HG03460 (cell line): ENCODE results near the gene NFATC2IP.
A peak's percentile ranks its signal among the peaks of the same experiment; 100 is the strongest.

ENCODE experiments used
- ATAC-seq: cut with Tn5 transposase; IDR thresholded peaks from one replicate; pipeline ENCODE4 v1.9.1; 2021; ENCODE audit not compliant: unreplicated experiment

The NFATC2IP gene

DNA sequence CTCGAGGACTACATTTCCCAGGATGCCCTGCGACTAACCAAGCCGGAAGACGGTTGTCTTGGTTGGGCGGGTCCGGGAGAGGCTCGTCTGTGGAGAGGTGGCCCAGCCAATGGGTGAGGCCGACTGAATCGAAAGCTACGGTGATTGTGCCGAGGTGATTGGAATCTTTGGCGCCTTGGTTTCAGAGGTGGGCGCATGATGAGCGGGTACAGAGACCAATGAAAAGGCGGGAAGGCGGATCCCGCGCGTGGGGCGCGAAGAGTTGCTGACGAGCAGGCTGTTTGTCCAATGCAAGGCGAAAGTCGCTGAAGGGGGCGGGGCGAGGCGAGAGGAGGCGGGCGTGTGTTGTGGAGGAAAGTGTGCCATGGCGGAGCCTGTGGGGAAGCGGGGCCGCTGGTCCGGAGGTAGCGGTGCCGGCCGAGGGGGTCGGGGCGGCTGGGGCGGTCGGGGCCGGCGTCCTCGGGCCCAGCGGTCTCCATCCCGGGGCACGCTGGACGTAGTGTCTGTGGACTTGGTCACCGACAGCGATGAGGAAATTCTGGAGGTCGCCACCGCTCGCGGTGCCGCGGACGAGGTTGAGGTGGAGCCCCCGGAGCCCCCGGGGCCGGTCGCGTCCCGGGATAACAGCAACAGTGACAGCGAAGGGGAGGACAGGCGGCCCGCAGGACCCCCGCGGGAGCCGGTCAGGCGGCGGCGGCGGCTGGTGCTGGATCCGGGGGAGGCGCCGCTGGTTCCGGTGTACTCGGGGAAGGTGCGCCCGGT lies at the start of gene NFATC2IP:
NFATC2IP (plus strand) TSS at position 290 of the 762 bp plus-strand sequence; CDS start at position 365, 75 bp downstream.
- peak; percentile 79 for ATAC-seq

DNA sequence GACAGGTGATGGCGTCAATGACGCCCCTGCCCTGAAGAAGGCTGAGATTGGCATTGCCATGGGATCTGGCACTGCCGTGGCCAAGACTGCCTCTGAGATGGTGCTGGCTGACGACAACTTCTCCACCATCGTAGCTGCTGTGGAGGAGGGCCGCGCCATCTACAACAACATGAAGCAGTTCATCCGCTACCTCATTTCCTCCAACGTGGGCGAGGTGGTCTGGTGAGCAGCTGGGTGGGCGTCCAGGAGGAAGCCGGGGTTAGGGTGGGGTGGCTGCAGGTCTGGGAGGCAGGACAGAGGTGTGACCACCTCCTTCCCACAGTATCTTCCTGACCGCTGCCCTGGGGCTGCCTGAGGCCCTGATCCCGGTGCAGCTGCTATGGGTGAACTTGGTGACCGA lies 48.9 kb upstream of the NFATC2IP start:
- no peak for ATAC-seq

DNA sequence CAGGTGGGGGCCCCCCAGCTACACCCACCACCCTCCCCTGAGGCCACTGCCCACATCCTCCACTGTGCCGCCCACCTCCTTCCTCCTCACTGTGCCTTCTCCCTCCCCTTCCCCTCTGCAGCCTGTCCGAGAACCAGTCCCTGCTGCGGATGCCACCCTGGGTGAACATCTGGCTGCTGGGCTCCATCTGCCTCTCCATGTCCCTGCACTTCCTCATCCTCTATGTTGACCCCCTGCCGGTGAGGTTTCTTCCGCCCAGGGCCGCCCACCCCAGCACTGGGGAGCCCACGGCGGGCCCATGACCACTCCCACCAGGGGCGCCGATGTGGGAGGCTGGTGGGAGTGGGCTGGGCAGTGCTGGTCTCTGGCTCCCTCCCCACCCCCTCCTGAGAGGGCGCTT lies 47.8 kb upstream of the NFATC2IP start:
- no peak for ATAC-seq

DNA sequence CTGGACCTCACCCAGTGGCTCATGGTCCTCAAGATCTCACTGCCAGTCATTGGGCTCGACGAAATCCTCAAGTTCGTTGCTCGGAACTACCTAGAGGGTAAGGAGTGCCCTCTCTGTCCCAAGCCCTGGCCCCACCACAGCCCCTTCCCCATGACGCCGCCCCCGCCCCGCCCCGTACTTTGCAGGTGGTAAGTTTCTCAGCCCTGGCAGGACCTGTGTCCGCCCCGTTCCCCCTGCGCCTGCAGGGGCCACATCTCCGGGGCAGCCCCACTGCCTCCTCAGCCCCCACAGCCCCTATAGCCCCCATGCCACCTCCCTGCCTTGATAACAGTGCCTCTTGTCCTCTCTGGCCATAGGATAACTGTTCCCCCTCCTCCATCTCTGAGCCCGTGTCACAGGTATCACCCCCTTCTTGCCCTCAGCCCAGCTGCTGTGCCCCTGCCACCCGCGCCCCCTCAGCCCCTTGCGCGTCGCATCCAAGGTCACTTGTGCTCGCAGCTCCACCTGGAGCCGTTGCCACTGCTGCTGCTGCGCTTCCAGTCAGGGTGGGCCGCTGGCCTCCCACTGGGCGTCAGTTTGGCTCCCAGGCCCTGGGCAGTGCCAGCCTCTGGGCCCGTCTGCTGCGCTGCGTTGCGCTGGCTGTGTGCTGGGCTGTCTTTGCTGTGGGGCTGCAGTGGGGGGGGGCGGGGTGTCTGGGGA lies 47.2 kb upstream of the NFATC2IP start:
- ATAC-seq = no peak

DNA sequence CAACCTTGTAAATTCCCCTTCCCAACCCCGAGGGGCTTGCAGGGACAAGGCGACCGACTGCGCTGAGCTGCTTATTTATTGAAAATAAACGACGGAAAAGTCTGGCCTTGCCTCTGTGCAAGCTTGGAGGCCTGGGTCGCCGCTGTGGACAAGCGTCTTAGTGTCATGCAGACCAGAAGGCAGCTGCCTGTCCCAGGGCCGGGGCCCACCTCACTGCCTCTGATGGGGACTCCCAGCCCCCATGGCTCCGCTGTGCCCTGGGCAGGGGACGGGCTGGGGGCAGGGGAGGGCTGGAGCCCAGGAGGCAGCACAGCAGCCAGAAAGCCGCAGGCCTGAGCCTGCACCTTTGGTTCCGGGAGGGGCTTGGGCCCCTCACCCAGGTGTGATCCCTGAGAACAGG lies 46.4 kb upstream of the NFATC2IP start:
- ATAC-seq = no peak

DNA sequence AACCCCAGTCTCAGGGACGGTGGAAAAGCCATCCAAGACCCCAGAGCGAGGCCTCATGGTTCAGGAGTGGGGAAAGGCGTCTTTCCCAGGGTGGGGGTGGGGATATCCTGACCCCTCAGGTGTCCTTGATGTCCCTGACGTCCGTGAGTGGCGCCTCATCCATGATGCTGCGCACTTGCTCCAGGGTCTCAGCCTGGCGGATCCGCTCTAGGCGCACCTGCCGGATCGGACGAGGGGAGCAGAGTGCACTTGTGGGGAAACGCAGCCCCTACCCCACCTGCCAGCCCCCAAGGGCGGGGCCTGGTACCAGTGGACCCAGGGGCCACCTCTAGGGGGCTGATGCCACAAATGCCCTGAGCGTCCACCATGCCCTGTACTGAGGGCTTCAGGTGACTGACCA lies 45.9 kb upstream of the NFATC2IP start:
- no peak for ATAC-seq

DNA sequence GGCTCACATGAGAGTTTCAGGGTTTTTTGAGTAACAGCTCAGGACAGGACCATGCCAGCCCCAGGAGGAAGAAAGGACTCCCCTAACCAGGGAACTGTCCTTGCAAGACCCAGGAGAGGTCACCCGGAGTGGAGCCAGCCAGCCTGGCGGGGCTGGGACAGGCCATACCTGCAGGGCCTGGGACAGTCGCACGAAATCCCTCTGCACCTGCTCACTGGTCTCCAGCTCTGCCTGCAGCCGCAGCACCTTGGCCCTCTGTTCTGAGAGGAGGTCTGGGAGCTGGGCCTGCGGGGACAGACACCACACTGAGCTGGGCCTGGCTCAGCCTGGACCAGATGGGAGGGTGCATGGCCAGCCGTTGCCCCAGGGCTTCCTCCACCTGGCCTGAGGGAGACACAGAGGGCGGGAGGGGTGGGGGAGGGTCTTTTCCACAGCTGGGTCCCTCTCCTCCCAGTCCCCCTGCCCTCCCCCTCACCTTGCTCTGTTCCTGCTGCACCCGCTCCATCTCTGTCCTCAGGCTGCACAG lies 45.4 kb upstream of the NFATC2IP start:
- no peak for ATAC-seq

DNA sequence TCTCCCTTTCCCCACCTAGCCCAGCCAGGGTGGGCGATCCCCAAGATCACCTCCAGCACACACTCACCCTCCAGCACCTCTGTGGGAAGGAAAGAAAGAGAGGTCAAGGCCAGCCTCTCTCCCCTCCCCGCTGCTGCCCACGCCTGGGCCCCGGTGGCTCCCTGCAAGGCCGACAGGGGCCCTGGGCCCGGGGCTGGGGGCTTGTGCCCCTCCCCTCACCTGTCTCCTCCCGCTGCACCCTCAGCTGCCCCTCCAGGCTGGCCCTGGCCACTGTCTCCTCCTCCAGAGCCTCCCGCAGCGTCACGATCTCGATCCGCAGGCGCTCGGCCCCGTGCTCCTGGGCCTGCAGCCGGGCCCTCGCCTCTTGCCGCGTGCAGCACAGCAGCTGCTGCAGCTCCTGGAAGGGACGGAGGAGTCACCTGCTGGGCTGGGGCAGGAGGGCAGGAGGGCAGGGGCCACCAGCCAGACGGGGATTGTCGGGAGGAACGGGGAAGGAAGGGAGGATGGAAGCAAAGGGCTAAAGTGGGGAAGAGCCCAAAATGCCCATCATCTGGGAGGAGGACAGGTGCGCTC lies 44.9 kb upstream of the NFATC2IP start:
- ATAC-seq = no peak

DNA sequence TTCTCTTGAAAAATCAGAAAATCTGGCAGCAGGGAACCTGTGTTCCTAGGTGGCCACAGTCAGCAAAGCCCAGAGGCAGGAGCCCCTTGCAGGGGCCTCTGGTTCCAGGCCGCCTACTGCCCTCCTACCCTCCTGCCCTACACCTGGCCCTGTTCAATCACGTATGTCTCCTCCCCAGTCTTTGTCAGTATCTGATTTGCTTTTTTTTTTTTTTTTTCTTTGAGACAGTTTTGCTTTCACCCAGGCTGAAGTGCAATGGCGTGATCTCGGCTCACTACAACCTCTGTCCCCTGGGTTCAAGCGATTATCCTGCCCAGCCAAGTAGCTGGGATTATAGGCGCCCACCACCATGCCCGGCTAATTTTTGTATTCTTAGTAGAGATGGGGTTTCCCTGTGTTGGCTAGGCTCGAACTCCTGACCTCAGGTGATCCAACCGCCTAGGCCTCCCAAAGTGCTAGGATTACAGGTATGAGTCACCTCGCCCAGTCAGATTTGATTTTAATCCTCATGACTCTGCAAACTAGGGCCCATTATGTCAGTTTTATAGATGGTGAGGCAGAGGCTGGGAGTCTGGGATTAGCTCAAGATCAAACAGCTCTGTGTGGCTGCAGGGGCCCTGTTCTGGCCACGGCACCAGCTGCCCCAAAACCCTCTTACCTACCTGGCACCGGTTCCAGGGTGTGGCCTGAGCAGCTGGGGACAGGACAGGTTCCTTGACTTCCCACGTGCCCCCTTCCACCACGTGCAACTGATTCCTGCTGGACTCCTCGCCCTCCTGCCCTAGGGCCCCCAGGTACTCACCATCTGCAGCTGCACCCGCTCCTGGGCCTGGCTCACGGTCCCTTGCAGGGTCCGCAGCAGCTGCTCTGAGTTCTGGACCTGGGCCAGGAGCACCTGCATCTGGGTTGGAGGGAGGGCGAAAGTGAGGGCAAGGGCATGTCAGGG lies 40.4 kb upstream of the NFATC2IP start:
- ATAC-seq = no peak

DNA sequence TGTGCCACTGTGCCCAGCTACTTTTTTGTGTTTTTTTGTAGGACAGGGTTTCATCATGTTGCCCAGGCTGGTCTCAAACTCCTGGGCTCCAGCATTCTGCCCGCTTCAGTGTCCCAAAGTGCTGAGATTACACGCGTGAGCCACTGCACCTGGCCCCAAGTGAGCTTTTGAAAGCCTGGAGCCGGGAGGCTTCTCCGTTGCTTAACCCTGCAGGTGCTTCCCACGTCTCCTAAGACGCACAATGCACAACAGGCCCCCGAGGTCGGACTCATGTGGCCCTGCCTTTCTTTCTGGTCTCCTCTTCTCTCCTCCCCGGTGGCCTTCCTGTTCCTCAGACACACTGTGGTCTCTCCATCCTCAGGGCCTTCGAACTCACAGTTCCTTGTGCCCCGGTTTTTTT lies 38.2 kb upstream of the NFATC2IP start:
- ATAC-seq = no peak

DNA sequence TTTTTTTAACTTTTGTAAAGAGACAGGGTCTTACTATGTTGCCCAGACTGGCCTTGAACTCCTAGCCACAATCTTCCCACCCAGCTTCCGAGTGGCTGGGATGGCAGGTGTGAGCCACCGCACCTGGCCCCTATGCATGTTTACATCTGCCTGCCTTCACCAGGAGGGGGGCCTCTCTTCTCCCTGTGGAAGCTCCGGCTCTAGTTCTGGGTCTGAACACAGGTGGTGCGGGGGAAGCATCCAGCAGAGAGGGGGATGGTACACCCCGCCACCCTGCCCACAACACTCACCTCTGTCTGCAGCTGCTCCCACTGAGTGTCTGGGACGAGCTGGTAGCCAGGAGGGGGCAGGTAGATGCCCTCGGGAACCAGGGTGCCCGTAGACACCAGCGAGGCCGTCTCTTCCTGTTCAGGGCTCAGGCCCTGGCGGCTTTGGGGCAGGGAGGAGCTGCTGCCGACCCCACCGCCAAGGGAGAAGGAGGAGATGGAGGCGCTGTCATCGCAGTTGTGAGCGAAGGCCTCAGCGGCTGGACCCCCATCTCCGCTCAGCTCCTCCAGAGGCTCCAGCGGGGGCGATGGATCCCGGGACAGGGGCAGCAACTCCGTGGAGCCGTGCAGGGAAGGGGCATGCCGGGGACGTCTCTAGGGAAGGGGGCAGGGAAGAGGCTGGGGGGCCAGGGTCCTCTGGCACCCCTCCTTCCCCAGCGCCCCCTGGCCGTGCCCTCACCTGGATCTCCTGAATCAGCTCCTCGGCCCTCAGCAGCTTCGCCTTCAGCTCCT lies 36.6 kb upstream of the NFATC2IP start:
- no peak for ATAC-seq

DNA sequence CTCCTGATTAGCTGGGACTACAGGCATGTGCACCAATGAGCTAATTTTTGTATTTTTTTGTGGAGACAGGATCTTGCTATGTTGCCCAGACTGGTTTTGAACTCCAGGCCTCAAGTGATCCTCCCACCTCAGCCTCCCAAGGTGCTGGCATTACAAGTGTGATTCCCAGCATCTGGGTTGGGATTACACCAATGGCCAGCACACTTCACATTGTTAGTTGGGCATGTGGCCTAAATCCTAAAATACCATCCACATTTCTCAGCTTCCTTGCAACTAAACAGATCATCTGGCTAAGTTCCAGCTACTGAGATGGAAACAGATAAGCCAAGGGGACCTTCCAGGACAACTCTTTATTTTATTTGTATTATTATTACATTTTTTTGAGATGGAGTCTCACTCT lies 35.6 kb upstream of the NFATC2IP start:
- ATAC-seq = no peak

DNA sequence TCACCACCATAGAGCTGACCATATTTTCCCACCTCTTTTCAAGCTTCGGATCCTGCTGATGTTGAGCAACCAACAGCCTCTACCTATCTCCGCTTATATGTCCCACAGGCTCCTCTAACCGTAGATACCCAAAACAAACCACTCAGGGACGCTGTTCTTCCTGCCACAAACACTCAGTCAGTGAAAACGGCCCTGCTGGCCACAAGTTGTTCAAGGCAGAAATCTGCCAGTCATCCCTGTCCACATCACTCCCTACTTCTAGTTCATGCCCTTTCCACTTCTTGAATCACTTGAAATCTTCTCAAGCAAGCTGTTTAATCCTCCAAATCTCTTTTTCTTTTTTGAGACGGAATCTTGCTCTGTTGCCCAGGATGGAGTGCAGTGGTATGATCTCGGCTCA lies 33.6 kb upstream of the NFATC2IP start:
- no peak for ATAC-seq

DNA sequence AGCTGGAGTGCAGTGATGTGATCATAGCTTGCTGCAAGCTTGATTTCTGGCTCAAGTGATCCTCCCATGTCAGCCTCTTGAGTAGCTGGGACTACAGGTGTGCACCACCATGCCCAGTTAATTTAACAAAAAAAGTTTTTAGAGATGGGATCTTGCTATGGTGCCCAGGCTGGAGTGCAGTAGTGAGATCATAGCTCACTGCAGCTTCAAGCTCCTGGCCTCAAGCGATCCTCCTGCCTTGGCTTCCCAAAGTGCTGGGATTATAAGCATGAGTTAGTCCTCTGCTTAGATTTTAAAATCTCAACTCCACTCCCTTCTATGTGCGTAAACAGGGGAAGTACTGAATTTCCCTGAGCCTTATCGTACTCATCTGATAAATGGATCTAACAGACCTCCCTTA lies 32.0 kb upstream of the NFATC2IP start:
- ATAC-seq = no peak

DNA sequence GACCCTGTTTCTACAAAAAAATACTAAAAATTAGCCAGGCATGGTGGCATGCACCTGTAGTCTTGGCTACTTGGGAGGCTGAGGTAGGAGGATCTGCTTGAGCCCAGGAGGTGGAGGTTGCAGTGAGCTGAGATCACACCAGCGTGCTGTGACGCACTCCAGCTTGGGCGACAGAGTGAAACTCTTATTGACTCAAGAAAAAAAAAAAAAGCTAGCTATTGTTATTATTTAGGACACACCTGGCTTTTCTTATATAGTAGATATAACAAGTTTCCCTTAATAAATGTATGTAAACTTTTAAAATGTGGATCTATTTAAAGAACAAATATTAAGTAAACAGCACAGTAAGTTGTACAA lies 27.5 kb upstream of the NFATC2IP start:
- ATAC-seq = no peak

DNA sequence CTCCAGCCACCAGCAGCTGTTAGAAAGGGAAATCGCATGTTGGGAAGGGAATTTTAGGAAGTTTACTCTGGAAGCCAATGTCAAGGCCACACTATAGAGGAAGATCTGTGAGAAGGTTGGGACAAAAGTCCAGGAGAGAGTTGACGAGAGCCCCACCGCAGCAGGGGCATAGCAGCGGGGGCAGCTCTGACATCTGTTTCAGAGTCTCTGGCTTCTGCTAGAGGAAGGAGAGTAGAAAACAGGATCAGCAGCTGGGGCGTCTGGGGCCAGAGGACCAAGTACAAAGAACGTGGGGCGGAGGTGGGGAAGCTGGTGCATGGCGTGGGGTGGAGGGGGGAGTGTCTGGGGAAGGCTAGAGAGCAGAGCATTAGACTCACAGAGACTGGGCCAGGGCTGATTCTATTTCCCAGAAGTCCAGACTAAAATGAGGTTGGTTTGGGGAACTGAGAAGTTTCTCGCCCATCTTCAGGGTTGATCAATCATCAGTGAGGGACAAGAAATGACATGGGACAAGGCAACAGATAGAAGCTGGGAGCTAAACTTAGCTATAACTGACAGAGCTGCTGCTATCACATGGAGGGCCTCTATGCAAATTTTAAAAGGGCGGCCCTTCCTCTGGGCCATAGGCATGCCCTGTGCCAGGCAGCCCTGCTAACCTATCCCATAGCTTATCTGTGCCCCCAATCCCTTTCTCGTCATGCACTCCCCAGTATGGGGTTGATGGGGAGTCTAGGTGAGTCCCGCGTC lies 26.9 kb upstream of the NFATC2IP start:
- ATAC-seq = peak; percentile 57

DNA sequence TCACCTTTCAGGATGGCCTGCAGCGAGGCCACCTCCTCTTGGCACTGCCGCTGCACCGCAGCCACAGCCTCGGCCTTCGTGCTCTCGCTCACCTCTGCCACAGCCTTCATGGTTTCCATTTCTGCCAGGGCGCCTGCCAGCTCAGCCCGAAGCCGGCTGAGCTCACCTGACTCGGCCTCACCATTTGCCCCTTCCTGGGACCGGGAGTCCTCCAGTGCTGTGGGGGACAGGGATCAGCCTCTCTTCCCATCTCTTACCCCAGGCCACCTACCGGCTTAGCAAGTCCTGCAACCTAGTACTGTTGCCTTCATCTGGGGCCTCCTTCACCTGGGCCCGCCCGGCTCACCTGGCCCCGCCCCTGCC lies 26.4 kb upstream of the NFATC2IP start:
- ATAC-seq = no peak

DNA sequence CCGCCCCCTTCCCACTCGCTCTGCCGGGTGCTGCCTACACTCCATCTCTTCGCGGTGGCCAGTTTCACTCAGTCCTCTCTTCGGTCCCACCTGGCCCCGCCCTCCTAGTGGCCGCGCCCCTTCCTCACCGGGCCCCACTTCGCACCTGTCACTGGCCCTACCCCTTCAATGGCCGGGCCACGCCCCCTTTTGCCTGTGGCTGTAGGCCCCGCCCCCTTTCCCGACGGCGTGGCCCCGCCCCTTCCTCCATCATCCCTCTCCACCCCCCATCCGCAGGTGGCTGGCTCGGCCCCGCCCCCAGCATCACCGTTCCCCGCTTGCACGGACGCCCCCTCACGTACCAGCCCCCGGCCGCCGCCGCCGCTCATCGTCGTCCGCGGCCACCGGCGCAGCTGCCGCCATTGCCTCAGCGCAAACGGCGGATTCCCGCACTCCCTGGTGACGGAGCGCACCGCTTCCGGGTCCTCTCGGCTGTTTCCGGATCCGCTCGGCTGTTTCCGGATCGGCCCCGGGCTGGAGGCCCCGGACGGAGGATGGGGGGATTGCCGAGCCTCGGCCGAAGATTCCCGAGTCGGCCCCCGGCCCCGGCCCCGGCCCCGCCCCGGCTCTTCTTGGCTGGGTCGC lies 25.9 kb upstream of the NFATC2IP start, which contains the start of gene RABEP2:
RABEP2 (minus strand) TSS at position 477 of the 624 bp plus-strand sequence; CDS start at position 402, 75 bp downstream.
- ATAC-seq = peak; percentile 42
